ENCODE data around the gene ADD1.
"Not testable (repeated sequence)": the region's sequence is repeated elsewhere in the genome, so short reads cannot be mapped to it uniquely, and the experiment has no call there.

GRCh38 chr4:2955186-2956044 lies 111.8 kb downstream of the ADD1 start:
- TF ChIP-seq CTCF (conservative IDR thresholded peaks at IDR 0.05 in 1 of 2, IDR thresholded peaks at IDR 0.05 in 1 of 2; ENCODE audit: low read depth in 1 of 2, low read length in 2 of 2); EZH2 (IDR thresholded peaks at IDR 0.05; ENCODE audit: low read length, missing control alignments): not testable (repeated sequence)

Measured in fibroblast of lung (primary cell).